Lower leg skin (tissue), 3 donors: ENCODE measurements around the gene ARPP21.

Experiments
- POLR2A ChIP-seq, 2 donors: fragments of 450-650 bp; IDR thresholded peaks; one replicate each; pipeline ENCODE4 v1.6.1; 2016 to 2017; ENCODE audit warnings: antibody characterized with exemption in 2 of 2, mild to moderate bottlenecking in 1 of 2, moderate library complexity in 1 of 2
- TF ChIP-seq, protein P1 (sequence below), 3 donors: fragments of 450-650 bp; IDR thresholded peaks; one replicate each; pipeline ENCODE4 v1.5.1; 2016; ENCODE audit warnings: antibody characterized with exemption in 3 of 3, mild to moderate bottlenecking in 3 of 3, moderate library complexity in 2 of 3

DNA sequence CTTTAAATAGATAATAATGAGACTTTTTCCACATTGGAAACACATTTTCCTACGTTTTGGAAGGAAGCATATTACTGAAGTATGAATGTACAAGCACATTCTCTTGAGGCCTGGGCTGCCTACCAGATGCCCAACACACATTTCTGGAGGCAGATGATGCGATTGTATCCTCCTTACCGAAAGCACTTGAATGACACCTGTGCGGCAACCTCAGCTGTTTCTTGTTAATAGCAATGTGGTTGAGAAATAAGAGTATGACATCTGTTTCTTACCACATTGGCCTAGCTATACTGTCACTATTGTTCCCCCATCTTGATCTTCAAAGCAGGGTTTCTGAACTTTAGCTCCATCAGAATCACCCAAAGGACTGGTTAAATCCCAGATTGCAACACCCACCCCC is 84.8 kb downstream of the ARPP21 start:
- TF ChIP-seq POLR2A (IDR thresholded peaks at IDR 0.05): no peak
- TF ChIP-seq, protein P1, sequence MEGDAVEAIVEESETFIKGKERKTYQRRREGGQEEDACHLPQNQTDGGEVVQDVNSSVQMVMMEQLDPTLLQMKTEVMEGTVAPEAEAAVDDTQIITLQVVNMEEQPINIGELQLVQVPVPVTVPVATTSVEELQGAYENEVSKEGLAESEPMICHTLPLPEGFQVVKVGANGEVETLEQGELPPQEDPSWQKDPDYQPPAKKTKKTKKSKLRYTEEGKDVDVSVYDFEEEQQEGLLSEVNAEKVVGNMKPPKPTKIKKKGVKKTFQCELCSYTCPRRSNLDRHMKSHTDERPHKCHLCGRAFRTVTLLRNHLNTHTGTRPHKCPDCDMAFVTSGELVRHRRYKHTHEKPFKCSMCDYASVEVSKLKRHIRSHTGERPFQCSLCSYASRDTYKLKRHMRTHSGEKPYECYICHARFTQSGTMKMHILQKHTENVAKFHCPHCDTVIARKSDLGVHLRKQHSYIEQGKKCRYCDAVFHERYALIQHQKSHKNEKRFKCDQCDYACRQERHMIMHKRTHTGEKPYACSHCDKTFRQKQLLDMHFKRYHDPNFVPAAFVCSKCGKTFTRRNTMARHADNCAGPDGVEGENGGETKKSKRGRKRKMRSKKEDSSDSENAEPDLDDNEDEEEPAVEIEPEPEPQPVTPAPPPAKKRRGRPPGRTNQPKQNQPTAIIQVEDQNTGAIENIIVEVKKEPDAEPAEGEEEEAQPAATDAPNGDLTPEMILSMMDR (IDR thresholded peaks at IDR 0.05): no peak
